GM12878 (cell line): ENCODE results near the gene PMM2. TPM values are rescaled to one million over a fixed set of nuclear protein-coding genes. Genes with fewer than 3 reads are reported as not detected.

ENCODE experiments used
- DPF2 ChIP-seq: fragments of 450-650 bp; IDR thresholded peaks from 2 replicates; pipeline ENCODE4 v1.6.1; 2017; ENCODE audit warnings: mild to moderate bottlenecking
- E2F4 ChIP-seq: IDR thresholded peaks from 2 replicates; pipeline ENCODE4 v1.6.1; 2012; ENCODE audit warnings: low read depth, low read length, improper control_type of control experiment
- FOS ChIP-seq: IDR thresholded peaks from 3 replicates; pipeline ENCODE4 v1.6.1; 2011; ENCODE audit warnings: borderline replicate concordance; ENCODE audit not compliant: insufficient read length; ENCODE audit errors: extremely low read depth
- IRF4 ChIP-seq: IDR thresholded peaks from 2 replicates; pipeline ENCODE4 v1.6.1; 2011; ENCODE audit warnings: low read depth, low read length
- NRF1 ChIP-seq: conservative IDR thresholded peaks from 2 replicates; pipeline ENCODE4 v1.6.1; 2011; ENCODE audit warnings: mild to moderate bottlenecking, low read depth, low read length, improper control_type of control experiment
- POU2F2 ChIP-seq: IDR thresholded peaks from 3 replicates; pipeline ENCODE4 v1.6.1; 2011; ENCODE audit warnings: low read depth, mild to moderate bottlenecking, low read length, borderline replicate concordance
- ZBED1 ChIP-seq: IDR thresholded peaks from 2 replicates; pipeline ENCODE4 v1.6.1; 2016; ENCODE audit warnings: borderline replicate concordance
- polyA plus RNA-seq, 11 experiments: library from polyadenylated mRNA; depleted of rRNA in 4 of 11; unstranded in 6 of 11; stranded (reverse) in 5 of 11; fragments of >200 nt; fragmentation: Nextera tagmentation in 4 of 11; fragmentation: Illumina TruSeq in 1 of 11; extraction: Ambion mirVana in 4 of 11; extraction: Trizol in 1 of 11; gene quantifications; 1 replicate in 1 of 11; 2 replicates in 10 of 11; pipeline versions ENCODE4 v1.2.1 to v1.2.3, GENCODE V29; 2011 to 2016; ENCODE audit warnings: inconsistent platforms in 2 of 11, missing spikeins in 2 of 11, low read depth in 1 of 11
- total RNA-seq, 4 experiments: library from RNA; depleted of rRNA in 3 of 4; stranded (reverse); fragments of >200 nt in 3 of 4; fragmentation: Illumina TruSeq in 1 of 4; extraction: Trizol in 1 of 4; gene quantifications; 2 replicates each; pipeline versions ENCODE4 v1.2.1 to v1.2.3, GENCODE V29; 2013 to 2021
- TF ChIP-seq, protein P1 (sequence below): fragments of 450-650 bp; IDR thresholded peaks from 2 replicates; pipeline ENCODE4 v1.6.1; 2016; ENCODE audit warnings: mild to moderate bottlenecking, moderate library complexity, borderline replicate concordance

The PMM2 gene
- total and polyA plus RNA-seq, 10 of the 15 experiments (the other 5 are each of a cell fraction or from before 2014, with no cell fraction given) = 22.6 to 69.4 (median 52.3) TPM

- TF ChIP-seq POU2F2 = no peak
- no peak for TF ChIP-seq ZBED1
- no peak for TF ChIP-seq NRF1
- no peak for TF ChIP-seq IRF4
- TF ChIP-seq, protein P1, sequence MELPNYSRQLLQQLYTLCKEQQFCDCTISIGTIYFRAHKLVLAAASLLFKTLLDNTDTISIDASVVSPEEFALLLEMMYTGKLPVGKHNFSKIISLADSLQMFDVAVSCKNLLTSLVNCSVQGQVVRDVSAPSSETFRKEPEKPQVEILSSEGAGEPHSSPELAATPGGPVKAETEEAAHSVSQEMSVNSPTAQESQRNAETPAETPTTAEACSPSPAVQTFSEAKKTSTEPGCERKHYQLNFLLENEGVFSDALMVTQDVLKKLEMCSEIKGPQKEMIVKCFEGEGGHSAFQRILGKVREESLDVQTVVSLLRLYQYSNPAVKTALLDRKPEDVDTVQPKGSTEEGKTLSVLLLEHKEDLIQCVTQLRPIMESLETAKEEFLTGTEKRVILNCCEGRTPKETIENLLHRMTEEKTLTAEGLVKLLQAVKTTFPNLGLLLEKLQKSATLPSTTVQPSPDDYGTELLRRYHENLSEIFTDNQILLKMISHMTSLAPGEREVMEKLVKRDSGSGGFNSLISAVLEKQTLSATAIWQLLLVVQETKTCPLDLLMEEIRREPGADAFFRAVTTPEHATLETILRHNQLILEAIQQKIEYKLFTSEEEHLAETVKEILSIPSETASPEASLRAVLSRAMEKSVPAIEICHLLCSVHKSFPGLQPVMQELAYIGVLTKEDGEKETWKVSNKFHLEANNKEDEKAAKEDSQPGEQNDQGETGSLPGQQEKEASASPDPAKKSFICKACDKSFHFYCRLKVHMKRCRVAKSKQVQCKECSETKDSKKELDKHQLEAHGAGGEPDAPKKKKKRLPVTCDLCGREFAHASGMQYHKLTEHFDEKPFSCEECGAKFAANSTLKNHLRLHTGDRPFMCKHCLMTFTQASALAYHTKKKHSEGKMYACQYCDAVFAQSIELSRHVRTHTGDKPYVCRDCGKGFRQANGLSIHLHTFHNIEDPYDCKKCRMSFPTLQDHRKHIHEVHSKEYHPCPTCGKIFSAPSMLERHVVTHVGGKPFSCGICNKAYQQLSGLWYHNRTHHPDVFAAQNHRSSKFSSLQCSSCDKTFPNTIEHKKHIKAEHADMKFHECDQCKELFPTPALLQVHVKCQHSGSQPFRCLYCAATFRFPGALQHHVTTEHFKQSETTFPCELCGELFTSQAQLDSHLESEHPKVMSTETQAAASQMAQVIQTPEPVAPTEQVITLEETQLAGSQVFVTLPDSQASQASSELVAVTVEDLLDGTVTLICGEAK = peak; percentile 41; the same call in 1 of the 2 replicates
- no peak for TF ChIP-seq DPF2
- no peak for TF ChIP-seq FOS
- no peak for TF ChIP-seq E2F4
Observed at GRCh38 chr16:8814095-8814806, 16.6 kb downstream of the PMM2 start (continued).
